IMR-90 (cell line): ENCODE data around the gene HRH1. TPM values are rescaled to one million over a fixed set of nuclear protein-coding genes. Genes with fewer than 3 reads are reported as not detected.

Experiments used
- ATAC-seq: fragments of 200-7000 bp; cut with Tn5 transposase; 2 replicates; pipeline ENCODE4 v1.9.1; 2020; ENCODE audit warnings: low read depth, mild to moderate bottlenecking, moderate library complexity
- BruUV-seq: library from RNA; stranded (reverse); fragments of 400-500 nt; replicated peaks from 2 replicates; lab custom pipeline; 2021; lab: Mats Ljungman, UMichigan
- CTCF ChIA-PET: fragments of 300-600 bp; formaldehyde crosslinking; extraction: SDS; loops from one replicate; lab custom pipeline; 2021; ENCODE audit warnings: antibody characterized with exemption; lab: Yijun Ruan, JAX
- POLR2A ChIA-PET: fragments of 300-600 bp; sonication (Branson Sonifier 250); formaldehyde crosslinking; loops from one replicate; lab custom pipeline; 2022; ENCODE audit warnings: antibody characterized with exemption; ENCODE audit not compliant: unreplicated experiment; lab: Charles Lee
- DNase-seq: peaks from one replicate; pipeline ENCODE4 v3.0.0; 2013
- H2AFZ ChIP-seq: replicated peaks from 2 replicates; pipeline ENCODE3; 2013; ENCODE audit warnings: low read length, mild to moderate bottlenecking; ENCODE audit not compliant: poor library complexity
- H2AK5ac ChIP-seq: 2 replicates; pipeline ENCODE4 v1.6.1; 2013; ENCODE audit warnings: low read depth, low read length, inconsistent platforms
- H2AK9ac ChIP-seq: replicated peaks from 2 replicates; pipeline ENCODE3; 2013; ENCODE audit warnings: mild to moderate bottlenecking, low read depth, low read length, moderate library complexity; ENCODE audit not compliant: poor library complexity
- H2BK120ac ChIP-seq: 2 replicates; pipeline ENCODE4 v1.6.1; 2013; ENCODE audit warnings: low read depth, low read length, inconsistent platforms
- H2BK15ac ChIP-seq: 3 replicates; pipeline ENCODE4 v1.6.1; 2013; ENCODE audit warnings: low read depth, low read length, inconsistent platforms
- H2BK20ac ChIP-seq: 2 replicates; pipeline ENCODE4 v1.6.1; 2013; ENCODE audit warnings: low read depth, mild to moderate bottlenecking, inconsistent platforms, low read length, moderate library complexity
- H2BK5ac ChIP-seq: 2 replicates; pipeline ENCODE4 v1.6.1; 2013; ENCODE audit warnings: mild to moderate bottlenecking, low read depth, low read length, inconsistent platforms; ENCODE audit not compliant: poor library complexity, severe bottlenecking
- H3K14ac ChIP-seq: replicated peaks from 2 replicates; pipeline ENCODE4 v1.6.1; 2013; ENCODE audit warnings: low read depth, low read length, inconsistent platforms
- H3K18ac ChIP-seq: 2 replicates; pipeline ENCODE4 v1.6.1; 2013; ENCODE audit warnings: low read depth, low read length, control low read depth
- H3K23ac ChIP-seq: 2 replicates; pipeline ENCODE4 v1.6.1; 2013; ENCODE audit warnings: low read depth, low read length, inconsistent platforms
- H3K27ac ChIP-seq: 2 replicates; pipeline ENCODE4 v1.5.1; 2013; ENCODE audit warnings: mild to moderate bottlenecking, control low read depth, low read length; ENCODE audit not compliant: insufficient read depth
- H3K27me3 ChIP-seq: 2 replicates; pipeline ENCODE4 v1.6.1; 2013; ENCODE audit warnings: low read length; ENCODE audit not compliant: control insufficient read depth, insufficient read depth
- H3K36me3 ChIP-seq: 2 replicates; pipeline ENCODE4 v1.6.1; 2013; ENCODE audit warnings: low read length, mixed read lengths; ENCODE audit not compliant: control insufficient read depth, insufficient read depth
- H3K4ac ChIP-seq: 2 replicates; pipeline ENCODE4 v1.6.1; 2013; ENCODE audit warnings: low read depth, low read length, inconsistent platforms
- H3K4me1 ChIP-seq: 2 replicates; pipeline ENCODE4 v1.6.1; 2013; ENCODE audit warnings: low read length, mixed read lengths; ENCODE audit not compliant: control insufficient read depth, insufficient read depth
- H3K4me2 ChIP-seq: 2 replicates; pipeline ENCODE4 v1.6.1; 2013; ENCODE audit warnings: low read depth, mild to moderate bottlenecking, control low read depth, low read length, moderate library complexity
- H3K4me3 ChIP-seq: 2 replicates; pipeline ENCODE4 v1.5.1; 2013; ENCODE audit warnings: low read depth, mild to moderate bottlenecking, control low read depth, low read length, moderate library complexity; ENCODE audit not compliant: insufficient read depth
- H3K56ac ChIP-seq: 2 replicates; pipeline ENCODE4 v1.6.1; 2013; ENCODE audit warnings: low read length, inconsistent platforms; ENCODE audit not compliant: insufficient read depth; ENCODE audit errors: extremely low read depth
- H3K79me1 ChIP-seq, 2 experiments: 2 replicates each; pipeline ENCODE4 v1.6.1; 2013; ENCODE audit warnings: low read length in 2 of 2, inconsistent platforms in 1 of 2, low read depth in 1 of 2
- H3K9ac ChIP-seq: 2 replicates; pipeline ENCODE4 v1.6.1; 2013; ENCODE audit warnings: low read depth, low read length, control low read depth
- H3K9me1 ChIP-seq: 2 replicates; pipeline ENCODE4 v1.6.1; 2013; ENCODE audit warnings: low read length, inconsistent platforms; ENCODE audit not compliant: insufficient read depth
- H3K9me3 ChIP-seq: 2 replicates; pipeline ENCODE4 v1.6.1; 2013; ENCODE audit warnings: low read length; ENCODE audit not compliant: control insufficient read depth, insufficient read depth
- H4K20me1 ChIP-seq: 2 replicates; pipeline ENCODE4 v1.6.1; 2013; ENCODE audit warnings: low read length, inconsistent platforms; ENCODE audit not compliant: insufficient read depth
- H4K5ac ChIP-seq: 2 replicates; pipeline ENCODE4 v1.6.1; 2013; ENCODE audit warnings: mild to moderate bottlenecking, low read depth, low read length, control low read depth
- H4K8ac ChIP-seq, 2 experiments: 2 replicates each; pipeline ENCODE4 v1.6.1; 2013; ENCODE audit warnings: low read depth in 2 of 2, low read length in 2 of 2, control low read depth in 1 of 2, inconsistent platforms in 1 of 2
- H4K91ac ChIP-seq: 2 replicates; pipeline ENCODE4 v1.6.1; 2013; ENCODE audit warnings: low read depth, low read length, inconsistent platforms; ENCODE audit not compliant: insufficient read depth
- BHLHE40 ChIP-seq: fragments of 150-350 bp; IDR thresholded peaks from 2 replicates; pipeline ENCODE4 v1.6.1; 2016; ENCODE audit warnings: mild to moderate bottlenecking, low read depth, low read length
- CEBPB ChIP-seq: IDR thresholded peaks from 2 replicates; pipeline ENCODE4 v1.6.1; 2012; ENCODE audit warnings: low read depth, low read length, improper control_type of control experiment
- CHD1 ChIP-seq: IDR thresholded peaks from 2 replicates; pipeline ENCODE4 v1.6.1; 2012; ENCODE audit warnings: low read depth, low read length, improper control_type of control experiment
- CTCF ChIP-seq: conservative IDR thresholded peaks from 2 replicates; pipeline ENCODE4 v1.5.1; 2012; ENCODE audit warnings: mild to moderate bottlenecking, low read depth, low read length, improper control_type of control experiment
- ELK1 ChIP-seq: fragments of 150-350 bp; IDR thresholded peaks from 2 replicates; pipeline ENCODE4 v1.6.1; 2016; ENCODE audit warnings: low read depth, mild to moderate bottlenecking, low read length, moderate library complexity, borderline replicate concordance
- FOS ChIP-seq: fragments of 150-350 bp; IDR thresholded peaks from 2 replicates; pipeline ENCODE4 v1.6.1; 2016; ENCODE audit warnings: low read depth, low read length
- MAZ ChIP-seq: IDR thresholded peaks from 2 replicates; pipeline ENCODE4 v1.6.1; 2012; ENCODE audit warnings: low read depth, mild to moderate bottlenecking, low read length, improper control_type of control experiment, moderate library complexity, borderline replicate concordance
- MXI1 ChIP-seq: IDR thresholded peaks from 2 replicates; pipeline ENCODE4 v1.6.1; 2012; ENCODE audit warnings: low read depth, mild to moderate bottlenecking, low read length, moderate library complexity, borderline replicate concordance
- NFE2L2 ChIP-seq: fragments of 150-350 bp; IDR thresholded peaks from 2 replicates; pipeline ENCODE4 v1.6.1; 2016; ENCODE audit warnings: low read depth, mild to moderate bottlenecking, low read length
- POLR2A ChIP-seq: IDR thresholded peaks from 2 replicates; pipeline ENCODE4 v1.6.1; 2012; ENCODE audit warnings: mild to moderate bottlenecking, low read depth, low read length
- RCOR1 ChIP-seq: IDR thresholded peaks from 2 replicates; pipeline ENCODE4 v1.6.1; 2012; ENCODE audit warnings: mild to moderate bottlenecking, low read length, improper control_type of control experiment; ENCODE audit not compliant: insufficient replicate concordance
- RFX5 ChIP-seq: IDR thresholded peaks from 2 replicates; pipeline ENCODE4 v1.8.0; 2012; ENCODE audit warnings: low read depth, mild to moderate bottlenecking, low read length, moderate library complexity
- SMC3 ChIP-seq: fragments of 150-350 bp; IDR thresholded peaks from 2 replicates; pipeline ENCODE4 v1.6.1; 2016; ENCODE audit warnings: low read depth, mild to moderate bottlenecking, antibody characterized with exemption, low read length, moderate library complexity
- WGBS, 2 experiments: methylation state at CpG; one replicate each; pipeline versions ENCODE4 v1.1.5 to v1.1.7; 2013; ENCODE audit warnings: missing lambda C conversion rate in 2 of 2; ENCODE audit not compliant: insufficient read length in 1 of 2; ENCODE audit errors: extremely low coverage in 2 of 2; 5-methylcytosine and 5-hydroxymethylcytosine counted together
- dilution Hi-C: fragments of 300-500 bp; cut with HindIII; formaldehyde crosslinking; loops from one replicate; pipeline ENCODE4 v1.14.3; 2018; ENCODE audit warnings: low sequenced_read_pairs; ENCODE audit not compliant: unreplicated experiment
- in situ Hi-C: fragments of 300-500 bp; cut with MboI; formaldehyde crosslinking; loops from 3 replicates; pipeline ENCODE4 v1.14.3; 2019; ENCODE audit warnings: low sequenced_read_pairs, inconsistent platforms, mixed read lengths
- intact Hi-C: fragments of 100-400 bp; cut with micrococcal nuclease; formaldehyde crosslinking; loops from 2 replicates; pipeline ENCODE4 v1.10.0; 2022
- polyA plus RNA-seq, 3 experiments: library from polyadenylated mRNA; depleted of rRNA; stranded (reverse); fragments of >200 nt; gene quantifications; 2 replicates each; pipeline ENCODE4 v1.2.3, GENCODE V29; 2012; ENCODE audit warnings: low replicate concordance in 1 of 3
- total RNA-seq: library from RNA; depleted of rRNA; stranded (reverse); fragments of >200 nt; gene quantifications from 2 replicates; pipeline ENCODE4 v1.2.3, GENCODE V29; 2012

The HRH1 gene
- total and polyA plus RNA-seq, 2 of the 4 experiments (the other 2 are of a cell fraction): 7.6 to 16.1 TPM

GRCh38 chr3:11146773-11147660 is 7.3 kb upstream of the HRH1 start (continued):
- TF ChIP-seq RCOR1: no peak

DNA sequence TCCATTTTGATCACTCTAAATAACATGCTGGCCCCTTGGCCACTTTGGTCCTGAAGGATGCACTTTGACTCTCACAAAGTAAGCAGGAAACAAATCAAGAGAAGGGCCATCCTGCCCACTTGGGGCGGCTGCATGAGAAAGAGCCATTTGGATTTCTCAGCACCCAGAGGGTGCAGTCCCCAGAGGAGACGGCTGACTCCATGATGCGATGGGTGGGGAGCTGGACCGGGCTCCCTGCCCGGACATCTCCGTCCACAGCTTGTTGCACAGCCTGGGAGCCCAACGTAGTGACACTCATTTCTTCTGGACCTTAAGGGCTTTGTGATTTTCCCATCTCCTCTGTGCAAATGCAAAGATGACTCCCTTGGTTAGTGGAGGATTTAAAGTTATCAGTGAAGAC is 4.0 kb upstream of the HRH1 start:
- CTCF ChIA-PET: interaction anchor here (1.3 to 1.7 kb wide), 2 partner anchors 9 to 90 kb away, joined by 4 to 7 read pairs; no protein-coding TSS in a partner anchor
- Histone ChIP-seq H4K5ac (no peak overlapping the region), H2AFZ (no peak overlapping the region), H3K9me3 (no peaks in the 10 kb centered on the region), H3K23ac (no peak overlapping the region), H3K4me3 (no peak overlapping the region), H3K14ac (no peak overlapping the region), H3K9ac (no peak overlapping the region), H4K20me1 (no peaks in the 10 kb centered on the region), H3K27ac (no peak overlapping the region), H3K4me1 (peaks cover 14% of the 10 kb centered on the region), H2AK9ac (no peak overlapping the region), H3K79me1 (peaks cover 3 to 8% of the 10 kb centered on the region in 2 experiments; a peak in 3 of 4 replicates), H4K91ac (peak overlapping the region; percentile 11; the same call in 1 of the 2 replicates), H2BK15ac (no peak overlapping the region), H3K9me1 (peaks cover 19% of the 10 kb centered on the region), H2AK5ac (no peak overlapping the region), H3K56ac (no peak overlapping the region), H2BK20ac (no peak overlapping the region), H3K4me2 (no peak overlapping the region), H3K27me3 (no peaks in the 10 kb centered on the region), H4K8ac (no peak overlapping the region), H3K4ac (no peak overlapping the region), H3K36me3 (no peaks in the 10 kb centered on the region), H2BK5ac (no peak overlapping the region), H3K18ac (no peak overlapping the region), H2BK120ac (no peak overlapping the region)
- no CpG with 5 or more reads among the region's 7 CpGs for WGBS, 2 experiments
- dilution Hi-C loops (no loop called here), in situ Hi-C loops (loop anchor here (25.0 kb wide), 1 partner anchor 187 kb away; no protein-coding TSS in a partner anchor), intact Hi-C loops (no loop called here)
- no TSS peak for BruUV-seq
- DNase-seq (no peak), ATAC-seq (no peak)
- POLR2A ChIA-PET: no interaction called here
- TF ChIP-seq RFX5 (no peak), MAZ (no peak), SMC3 (no peak), POLR2A (no peak), FOS (no peak), BHLHE40 (no peak), CEBPB (no peak), MXI1 (no peak), RCOR1 (no peak), CTCF (no peak), NFE2L2 (no peak), ELK1 (no peak), CHD1 (no peak)
